ENCODE measurements around the gene PSMD7.

The PSMD7 gene

GRCh38 chr16:74296432-74297144 lies at the start of gene PSMD7:
Gene PSMD7 (plus strand): TSS chr16:74296814. CDS start chr16:74296915, 101 bp downstream.
- H3K4me3 Mint-ChIP-seq = peak within 1 kb of the TSS; percentile 94
- H3K36me3 Mint-ChIP-seq (ENCODE audit: low read depth) = peaks cover 48% of the 10 kb centered on the region

GRCh38 chr16:74249254-74249653 lies 47.4 kb upstream of the PSMD7 start:
- H3K4me3 Mint-ChIP-seq = no peak overlapping the region
- ATAC-seq (no peak), DNase-seq (no peak)
- no peaks in the 10 kb centered on the region for H3K9me3 Mint-ChIP-seq
- H3K27me3 Mint-ChIP-seq = peaks cover 17% of the 10 kb centered on the region
- no peaks in the 10 kb centered on the region for H3K36me3 Mint-ChIP-seq (ENCODE audit: low read depth)
- H3K27ac Mint-ChIP-seq = no peak overlapping the region
- H3K4me1 Mint-ChIP-seq = no peaks in the 10 kb centered on the region

More at GRCh38 chr16:74296432-74297144, at the start of gene PSMD7:
- peak; percentile 95 for ATAC-seq
- DNase-seq = peak; percentile 90
- Mint-ChIP-seq H3K4me1 (peaks cover 40% of the 10 kb centered on the region), H3K9me3 (peaks cover 6% of the 10 kb centered on the region), H3K27ac (peak within 1 kb of the TSS; percentile 98), H3K27me3 (no peaks in the 10 kb centered on the region)

DNA sequence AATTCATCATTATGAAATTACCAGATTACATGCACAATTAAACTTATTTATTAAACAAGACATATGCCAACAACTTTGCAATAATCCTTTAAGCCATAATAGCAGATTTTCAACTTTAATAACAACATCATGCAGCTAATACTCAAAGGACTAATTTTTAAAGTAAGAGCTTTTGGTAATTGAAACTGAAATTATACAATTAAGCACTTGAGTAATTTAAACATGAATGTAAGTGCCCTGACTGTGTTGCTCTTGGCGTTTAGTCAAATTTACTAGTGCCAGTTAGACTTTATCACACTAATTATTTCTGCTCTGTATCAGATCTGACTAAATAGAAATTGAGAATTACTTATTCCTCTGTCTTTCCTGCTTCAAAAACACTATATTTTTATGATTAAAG lies 46.8 kb upstream of the PSMD7 start:
- Mint-ChIP-seq H3K4me3 (no peak overlapping the region), H3K4me1 (no peaks in the 10 kb centered on the region), H3K27ac (no peak overlapping the region), H3K36me3 (ENCODE audit: low read depth) (no peaks in the 10 kb centered on the region), H3K9me3 (no peaks in the 10 kb centered on the region), H3K27me3 (peaks cover 17% of the 10 kb centered on the region)
- DNase-seq (no peak), ATAC-seq (no peak)

DNA sequence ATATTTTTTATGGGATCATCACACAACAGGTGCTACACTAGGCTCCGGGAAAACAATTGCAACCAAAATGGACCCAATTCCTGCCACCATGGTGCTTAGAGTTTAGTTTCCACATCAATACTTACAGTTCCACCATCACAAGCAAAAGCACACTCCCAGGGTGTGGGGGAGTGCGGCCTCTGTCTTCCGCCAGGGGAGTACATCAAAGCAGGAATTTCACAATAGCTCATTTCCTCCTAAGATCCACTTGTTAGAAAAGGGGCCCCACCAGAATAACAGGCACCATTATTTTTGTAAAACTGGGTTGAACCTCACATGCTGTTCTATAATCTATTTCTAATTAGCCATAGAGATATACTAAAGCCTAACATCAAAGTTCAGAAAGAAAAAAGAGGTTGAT lies 44.3 kb upstream of the PSMD7 start:
- Mint-ChIP-seq H3K9me3 (no peaks in the 10 kb centered on the region), H3K4me1 (no peaks in the 10 kb centered on the region), H3K36me3 (ENCODE audit: low read depth) (no peaks in the 10 kb centered on the region), H3K27ac (no peak overlapping the region), H3K27me3 (peaks cover 12% of the 10 kb centered on the region), H3K4me3 (no peak overlapping the region)
- no peak for DNase-seq
- no peak for ATAC-seq

DNA sequence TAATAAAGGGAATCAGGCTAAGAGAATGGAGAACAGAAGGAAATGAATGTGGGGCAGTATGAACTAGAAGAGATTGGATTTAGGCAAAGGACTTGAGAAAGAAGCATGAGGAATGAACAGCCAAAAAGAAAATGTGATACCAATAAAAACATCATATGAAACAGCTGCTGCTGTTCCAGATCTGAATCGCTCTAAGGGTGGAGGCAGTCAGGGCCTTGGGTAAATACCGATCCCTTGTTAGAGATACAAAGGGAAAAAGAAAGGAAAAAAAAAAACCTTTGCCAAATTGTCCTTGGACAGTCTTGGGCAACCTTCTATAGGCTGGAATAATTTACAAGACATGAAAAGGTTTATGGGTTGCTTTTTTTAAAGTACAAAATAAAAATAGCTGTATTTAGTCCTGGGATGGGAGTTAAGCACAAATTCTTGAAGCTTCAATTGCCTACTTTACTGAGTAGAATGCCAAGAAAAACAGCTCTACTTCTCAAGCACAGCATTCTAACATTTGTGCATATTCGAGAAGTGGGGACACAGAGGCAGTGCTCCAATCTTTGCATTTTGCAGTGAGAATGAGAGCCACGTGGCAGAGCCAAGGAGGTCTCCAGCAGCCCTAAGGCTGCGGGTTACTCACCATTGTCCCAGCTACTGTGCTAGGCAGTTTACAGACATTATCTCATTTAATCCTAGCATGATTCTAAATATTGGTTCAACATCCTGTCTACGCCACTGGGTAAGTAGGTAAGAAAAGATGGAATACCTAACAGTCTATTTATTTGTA lies 43.3 kb upstream of the PSMD7 start:
- ATAC-seq (no peak), DNase-seq (no peak)
- no peaks in the 10 kb centered on the region for H3K9me3 Mint-ChIP-seq
- peaks cover 7% of the 10 kb centered on the region for H3K27me3 Mint-ChIP-seq
- H3K27ac Mint-ChIP-seq = no peak overlapping the region
- H3K4me3 Mint-ChIP-seq = no peak overlapping the region
- H3K36me3 Mint-ChIP-seq (ENCODE audit: low read depth) = no peaks in the 10 kb centered on the region
- H3K4me1 Mint-ChIP-seq = no peaks in the 10 kb centered on the region

DNA sequence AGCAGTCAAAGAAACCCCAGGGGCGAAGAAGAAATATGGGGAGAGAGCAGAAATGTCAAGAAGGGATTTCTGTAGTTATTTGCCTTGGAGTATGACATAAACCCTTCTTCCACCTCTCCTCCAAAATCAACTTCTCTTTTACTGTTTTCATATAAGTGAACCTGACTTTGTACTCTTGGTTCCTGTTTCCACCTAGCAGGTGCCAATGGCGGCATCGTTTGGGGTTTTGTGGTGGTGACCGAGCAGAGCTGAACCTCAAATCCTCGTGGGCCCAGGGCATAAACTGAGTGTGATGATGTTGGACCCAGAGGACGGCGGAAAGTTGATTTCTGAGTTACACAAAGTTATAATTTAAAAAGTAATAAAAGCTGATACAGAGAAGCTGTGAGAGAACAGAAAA lies 39.6 kb upstream of the PSMD7 start:
- no peaks in the 10 kb centered on the region for H3K27me3 Mint-ChIP-seq
- ATAC-seq (no peak), DNase-seq (no peak)
- no peaks in the 10 kb centered on the region for H3K36me3 Mint-ChIP-seq (ENCODE audit: low read depth)
- no peak overlapping the region for H3K27ac Mint-ChIP-seq
- H3K4me1 Mint-ChIP-seq = no peaks in the 10 kb centered on the region
- H3K9me3 Mint-ChIP-seq = no peaks in the 10 kb centered on the region
- no peak overlapping the region for H3K4me3 Mint-ChIP-seq

- H3K4me1 Mint-ChIP-seq = no peaks in the 10 kb centered on the region
- H3K9me3 Mint-ChIP-seq = no peaks in the 10 kb centered on the region
- H3K27me3 Mint-ChIP-seq = no peaks in the 10 kb centered on the region
- no peak overlapping the region for H3K4me3 Mint-ChIP-seq
- H3K36me3 Mint-ChIP-seq (ENCODE audit: low read depth) = no peaks in the 10 kb centered on the region
- ATAC-seq (no peak), DNase-seq (no peak)
- no peak overlapping the region for H3K27ac Mint-ChIP-seq
Measured at GRCh38 chr16:74261068-74261467, 35.5 kb upstream of the PSMD7 start.

DNA sequence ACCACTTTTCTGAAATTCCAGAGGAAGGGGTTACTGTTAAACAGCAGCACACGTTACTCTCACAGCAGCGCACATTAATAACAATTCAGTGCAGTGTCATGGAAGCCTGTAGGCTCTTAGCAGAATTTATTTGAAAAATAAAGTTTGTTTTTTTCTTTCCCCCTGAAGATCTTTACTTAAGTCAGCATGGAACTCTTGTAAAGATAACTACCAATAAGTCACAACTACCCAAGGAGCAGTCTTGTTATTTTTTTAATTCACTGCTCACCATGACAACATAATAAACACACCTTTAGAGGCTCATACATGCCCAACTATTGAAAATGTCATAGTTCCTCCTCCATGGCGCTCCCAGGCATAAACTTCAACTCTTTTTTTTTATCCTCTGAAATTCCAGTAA lies 31.8 kb upstream of the PSMD7 start:
- Mint-ChIP-seq H3K27me3 (no peaks in the 10 kb centered on the region), H3K4me1 (no peaks in the 10 kb centered on the region), H3K36me3 (ENCODE audit: low read depth) (no peaks in the 10 kb centered on the region), H3K9me3 (no peaks in the 10 kb centered on the region), H3K4me3 (no peak overlapping the region), H3K27ac (no peak overlapping the region)
- no peak for DNase-seq
- ATAC-seq = no peak

- H3K27ac Mint-ChIP-seq = no peak overlapping the region
- ATAC-seq (no peak), DNase-seq (no peak)
- H3K4me3 Mint-ChIP-seq = no peak overlapping the region
- no peaks in the 10 kb centered on the region for H3K9me3 Mint-ChIP-seq
- H3K36me3 Mint-ChIP-seq (ENCODE audit: low read depth) = no peaks in the 10 kb centered on the region
- no peaks in the 10 kb centered on the region for H3K4me1 Mint-ChIP-seq
- H3K27me3 Mint-ChIP-seq = peaks cover 2% of the 10 kb centered on the region
Measured at GRCh38 chr16:74268372-74268782, 28.2 kb upstream of the PSMD7 start.

- Mint-ChIP-seq H3K27me3 (peaks cover 10% of the 10 kb centered on the region), H3K36me3 (ENCODE audit: low read depth) (no peaks in the 10 kb centered on the region), H3K4me1 (no peaks in the 10 kb centered on the region), H3K4me3 (no peak overlapping the region), H3K9me3 (no peaks in the 10 kb centered on the region), H3K27ac (no peak overlapping the region)
- ATAC-seq = no peak
- DNase-seq = no peak
Measured at GRCh38 chr16:74271872-74272271, 24.7 kb upstream of the PSMD7 start.

DNA sequence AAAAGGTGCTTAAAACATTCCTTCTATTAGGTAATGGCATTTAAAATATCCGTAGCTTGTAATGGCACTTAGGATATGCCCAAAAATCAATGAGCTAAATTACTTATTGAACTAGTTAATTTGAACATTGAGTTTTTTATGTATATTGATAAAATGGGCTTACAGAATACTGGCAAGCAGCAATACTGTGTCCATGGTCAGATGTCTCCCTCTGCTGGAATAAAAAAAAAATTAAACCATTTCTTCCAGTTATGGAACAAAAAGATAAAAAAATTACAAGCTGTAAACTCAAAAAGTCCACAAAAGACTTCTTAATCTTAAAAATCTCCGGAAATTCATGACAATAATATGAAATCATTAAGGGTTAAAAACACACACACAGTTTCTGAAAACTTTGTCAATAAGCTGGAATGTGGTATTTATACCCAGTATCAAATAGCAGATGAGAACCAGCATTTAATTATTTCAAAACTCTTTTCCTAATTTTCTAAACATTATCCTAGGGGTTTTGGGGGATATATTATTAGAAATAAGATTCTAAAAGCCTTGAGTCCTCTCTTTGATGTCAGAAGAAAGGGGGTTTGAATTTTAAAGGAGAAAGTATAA lies 21.5 kb upstream of the PSMD7 start:
- H3K27ac Mint-ChIP-seq = no peak overlapping the region
- peaks cover 12% of the 10 kb centered on the region for H3K27me3 Mint-ChIP-seq
- peaks cover 6% of the 10 kb centered on the region for H3K9me3 Mint-ChIP-seq
- H3K4me1 Mint-ChIP-seq = no peaks in the 10 kb centered on the region
- ATAC-seq (no peak), DNase-seq (no peak)
- H3K36me3 Mint-ChIP-seq (ENCODE audit: low read depth) = peaks cover 6% of the 10 kb centered on the region
- H3K4me3 Mint-ChIP-seq = no peak overlapping the region

DNA sequence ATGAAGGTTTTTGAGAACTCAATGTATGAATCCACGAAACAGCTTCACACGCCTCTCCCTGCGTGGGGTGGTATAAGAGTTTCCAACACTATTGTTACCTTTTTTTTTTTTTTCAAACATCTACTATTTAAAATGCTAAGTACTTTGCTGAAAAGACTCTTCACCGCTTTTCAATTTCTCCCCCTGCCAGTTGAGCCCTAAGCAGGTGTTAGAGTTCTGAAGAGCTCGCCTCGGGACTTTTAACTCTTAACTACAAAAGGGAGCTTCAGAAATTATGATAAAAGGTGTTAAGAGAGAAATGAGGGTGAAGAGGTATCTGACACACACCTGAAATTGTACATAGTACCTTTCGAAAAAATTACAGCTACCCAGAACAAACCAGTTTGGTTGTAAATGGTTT lies 20.9 kb upstream of the PSMD7 start:
- H3K27me3 Mint-ChIP-seq = peaks cover 12% of the 10 kb centered on the region
- DNase-seq (no peak), ATAC-seq (no peak)
- no peak overlapping the region for H3K4me3 Mint-ChIP-seq
- peaks cover 6% of the 10 kb centered on the region for H3K9me3 Mint-ChIP-seq
- no peaks in the 10 kb centered on the region for H3K4me1 Mint-ChIP-seq
- peaks cover 6% of the 10 kb centered on the region for H3K36me3 Mint-ChIP-seq (ENCODE audit: low read depth)
- no peak overlapping the region for H3K27ac Mint-ChIP-seq

DNA sequence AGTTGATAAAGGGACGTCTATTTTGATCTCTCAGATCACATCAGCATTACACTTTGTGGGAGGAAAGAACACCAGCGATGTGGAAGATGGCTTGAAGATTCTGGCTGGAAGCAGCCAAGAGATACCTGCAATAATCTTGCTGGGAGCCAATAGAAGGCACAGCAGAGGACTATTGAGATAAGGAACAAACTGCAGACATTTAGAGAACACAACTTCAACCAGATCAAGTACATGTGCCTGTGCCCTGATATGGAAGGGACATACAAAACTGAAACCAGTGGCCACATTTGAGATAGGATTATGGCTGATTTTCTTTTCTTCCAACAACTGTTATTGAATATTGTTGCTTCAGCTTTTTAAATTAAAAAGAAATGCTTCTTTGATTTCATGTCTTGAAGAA lies 18.6 kb upstream of the PSMD7 start:
- no peak overlapping the region for H3K27ac Mint-ChIP-seq
- H3K4me1 Mint-ChIP-seq = no peaks in the 10 kb centered on the region
- no peak for DNase-seq
- peaks cover 6% of the 10 kb centered on the region for H3K36me3 Mint-ChIP-seq (ENCODE audit: low read depth)
- no peak overlapping the region for H3K4me3 Mint-ChIP-seq
- peaks cover 12% of the 10 kb centered on the region for H3K27me3 Mint-ChIP-seq
- no peak for ATAC-seq
- H3K9me3 Mint-ChIP-seq = peaks cover 6% of the 10 kb centered on the region

GRCh38 chr16:74279266-74279665 lies 17.3 kb upstream of the PSMD7 start:
- Mint-ChIP-seq H3K27me3 (peaks cover 6% of the 10 kb centered on the region), H3K36me3 (ENCODE audit: low read depth) (peaks cover 6% of the 10 kb centered on the region), H3K4me3 (no peak overlapping the region), H3K9me3 (peaks cover 6% of the 10 kb centered on the region), H3K27ac (no peak overlapping the region), H3K4me1 (no peaks in the 10 kb centered on the region)
- no peak for DNase-seq
- ATAC-seq = no peak

DNA sequence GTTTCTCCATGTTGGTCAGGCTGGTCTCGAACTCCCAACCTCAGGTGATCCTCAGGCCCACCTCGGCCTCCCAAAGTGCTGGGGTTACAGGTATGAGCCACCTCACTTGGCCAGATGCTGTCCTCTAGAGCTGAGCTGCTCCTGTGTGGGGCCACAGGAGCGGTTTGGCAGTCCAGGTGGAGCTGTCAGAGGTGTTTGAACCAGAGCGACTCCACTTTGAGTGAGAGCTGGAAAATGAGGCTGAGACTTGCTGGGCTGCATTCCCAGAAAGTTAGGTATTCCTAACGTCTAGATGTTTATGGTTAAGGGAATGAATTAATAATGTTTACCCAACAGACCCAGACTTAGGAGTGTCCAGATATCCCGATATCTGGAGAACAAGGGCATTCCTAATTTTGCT lies 16.8 kb upstream of the PSMD7 start:
- Mint-ChIP-seq H3K4me3 (no peak overlapping the region), H3K4me1 (no peaks in the 10 kb centered on the region), H3K9me3 (peaks cover 6% of the 10 kb centered on the region), H3K36me3 (ENCODE audit: low read depth) (peaks cover 6% of the 10 kb centered on the region), H3K27ac (no peak overlapping the region), H3K27me3 (peaks cover 2% of the 10 kb centered on the region)
- DNase-seq (no peak), ATAC-seq (no peak)

Measured in activated naive CD8-positive, alpha-beta T cell treated with anti-CD3 and anti-CD28 coated beads, Interleukin-2, amount 50 U/mL, for 24 hours (primary cell).